NCI-H774 (cell line): ENCODE data around the gene ADSS1.

Source experiments
- DNase-seq: peaks from one replicate; lab custom pipeline; 2025; lab: John Stamatoyannopoulos, UW

The ADSS1 gene

GRCh38 chr14:104687601-104688504, 36.2 kb upstream of the ADSS1 start:
- DNase-seq: peak; percentile 71

GRCh38 chr14:104688505-104689108, 35.4 kb upstream of the ADSS1 start:
- no peak for DNase-seq

GRCh38 chr14:104689109-104689880, 34.7 kb upstream of the ADSS1 start, which contains the start of gene INF2:
Gene INF2, plus strand, starts transcription at chr14:104689618. Its CDS starts 11,748 bp downstream, at chr14:104701366.
- peak; percentile 44 for DNase-seq

- DNase-seq: no peak
Measured at GRCh38 chr14:104689881-104690711, 33.9 kb upstream of the ADSS1 start.

GRCh38 chr14:104690861-104691455, 33.1 kb upstream of the ADSS1 start:
- no peak for DNase-seq

GRCh38 chr14:104691546-104692260, 32.3 kb upstream of the ADSS1 start:
- DNase-seq: no peak

GRCh38 chr14:104692261-104692938, 31.6 kb upstream of the ADSS1 start:
- no peak for DNase-seq

GRCh38 chr14:104692939-104693315, 31.1 kb upstream of the ADSS1 start:
- DNase-seq: no peak

- no peak for DNase-seq
Measured at GRCh38 chr14:104693482-104694431, 30.3 kb upstream of the ADSS1 start.

GRCh38 chr14:104694475-104694950, 29.5 kb upstream of the ADSS1 start:
- no peak for DNase-seq

- DNase-seq: peak; percentile 9
Measured at GRCh38 chr14:104694991-104695659, 28.9 kb upstream of the ADSS1 start.

GRCh38 chr14:104695660-104696000, 28.4 kb upstream of the ADSS1 start:
- no peak for DNase-seq

GRCh38 chr14:104696671-104697316, 27.2 kb upstream of the ADSS1 start:
- no peak for DNase-seq

GRCh38 chr14:104697317-104697703, 26.7 kb upstream of the ADSS1 start:
- DNase-seq: no peak

- DNase-seq: no peak
Measured at GRCh38 chr14:104697892-104698583, 26.0 kb upstream of the ADSS1 start.

- DNase-seq: no peak
Measured at GRCh38 chr14:104698688-104699425, 25.2 kb upstream of the ADSS1 start.

GRCh38 chr14:104699426-104699748, 24.6 kb upstream of the ADSS1 start:
- no peak for DNase-seq
